Liver (tissue), 9 donors: Measurements from ENCODE around the gene NUDT16L1. TPM values are rescaled to one million over a fixed set of nuclear protein-coding genes. Genes with fewer than 3 reads are reported as not detected.

Experiments used
- DNase-seq: peaks from one replicate; pipeline ENCODE4 v3.0.0-alpha.2; 2017; ENCODE audit warnings: low spot score
- H3K27ac ChIP-seq, 2 donors: one replicate each; pipeline ENCODE4 v1.7.0; 2013; ENCODE audit warnings: inconsistent platforms in 2 of 2, low read length in 2 of 2, control low read depth in 1 of 2, low read depth in 1 of 2, mild to moderate bottlenecking in 1 of 2
- H3K27me3 ChIP-seq, 4 donors: one replicate each; pipeline versions ENCODE4 v1.6.1 to v1.7.0; 2013; ENCODE audit warnings: low read length in 3 of 4, inconsistent platforms in 1 of 4, mild to moderate bottlenecking in 1 of 4, moderate library complexity in 1 of 4; ENCODE audit not compliant: control insufficient read depth in 4 of 4, insufficient read depth in 4 of 4
- H3K36me3 ChIP-seq, 4 donors: one replicate each; pipeline versions ENCODE4 v1.6.1 to v1.7.0; 2013; ENCODE audit warnings: low read length in 3 of 4, mild to moderate bottlenecking in 3 of 4, low read depth in 1 of 4, moderate library complexity in 1 of 4; ENCODE audit not compliant: control insufficient read depth in 4 of 4, insufficient read depth in 3 of 4
- H3K4me1 ChIP-seq, 4 donors: one replicate each; pipeline versions ENCODE4 v1.6.1 to v1.7.0; 2013; ENCODE audit warnings: low read length in 3 of 4, mild to moderate bottlenecking in 3 of 4, moderate library complexity in 1 of 4; ENCODE audit not compliant: control insufficient read depth in 4 of 4, insufficient read depth in 4 of 4
- H3K4me3 ChIP-seq, 3 donors: one replicate each; pipeline versions ENCODE4 v1.6.1 to v1.7.0; 2013; ENCODE audit warnings: low read length in 3 of 3, control low read depth in 1 of 3, low read depth in 1 of 3, mild to moderate bottlenecking in 1 of 3
- H3K9ac ChIP-seq, 2 donors: one replicate each; pipeline ENCODE4 v1.7.0; 2013; ENCODE audit warnings: low read length in 2 of 2, mild to moderate bottlenecking in 2 of 2, moderate library complexity in 2 of 2, control low read depth in 1 of 2, low read depth in 1 of 2
- H3K9me3 ChIP-seq, 4 donors: one replicate each; pipeline versions ENCODE4 v1.6.1 to v1.7.0; 2013; ENCODE audit warnings: low read length in 3 of 4; ENCODE audit not compliant: control insufficient read depth in 4 of 4
- ATF3 ChIP-seq: IDR thresholded peaks from 2 replicates; pipeline ENCODE4 v1.6.1; 2016; ENCODE audit warnings: antibody characterized with exemption
- FOXA1 ChIP-seq: IDR thresholded peaks from 2 replicates; pipeline ENCODE4 v1.6.1; 2016; ENCODE audit warnings: antibody characterized with exemption
- GABPA ChIP-seq, 2 donors: IDR thresholded peaks in 1 of 2; conservative IDR thresholded peaks in 1 of 2; 2 replicates each; pipeline ENCODE4 v1.6.1; 2016; ENCODE audit warnings: antibody characterized with exemption in 2 of 2, mild to moderate bottlenecking in 1 of 2, moderate library complexity in 1 of 2
- HNF4A ChIP-seq, 2 donors: conservative IDR thresholded peaks; 2 replicates each; pipeline ENCODE4 v1.6.1; 2016; ENCODE audit warnings: antibody characterized with exemption in 2 of 2, mild to moderate bottlenecking in 2 of 2
- HNF4G ChIP-seq: IDR thresholded peaks from 2 replicates; pipeline ENCODE4 v1.6.1; 2016; ENCODE audit warnings: antibody characterized with exemption
- MAX ChIP-seq: IDR thresholded peaks from 2 replicates; pipeline ENCODE4 v1.6.1; 2016; ENCODE audit warnings: antibody characterized with exemption
- RAD21 ChIP-seq, 2 donors: IDR thresholded peaks; 2 replicates each; pipeline ENCODE4 v1.6.1; 2016; ENCODE audit warnings: antibody characterized with exemption in 2 of 2, mild to moderate bottlenecking in 2 of 2
- REST ChIP-seq: IDR thresholded peaks from 2 replicates; pipeline ENCODE4 v1.6.1; 2016; ENCODE audit warnings: antibody characterized with exemption, mild to moderate bottlenecking
- RXRA ChIP-seq, 2 donors: IDR thresholded peaks; 2 replicates each; pipeline ENCODE4 v1.6.1; 2017 to 2018; ENCODE audit warnings: antibody characterized with exemption in 2 of 2, mild to moderate bottlenecking in 1 of 2
- SP1 ChIP-seq: IDR thresholded peaks from 2 replicates; pipeline ENCODE4 v1.6.1; 2018; ENCODE audit warnings: antibody characterized with exemption, mild to moderate bottlenecking
- TAF1 ChIP-seq: conservative IDR thresholded peaks from 2 replicates; pipeline ENCODE4 v1.6.1; 2016; ENCODE audit warnings: antibody characterized with exemption, mild to moderate bottlenecking
- WGBS: extraction: QIAGEN DNeasy Blood & Tissue Kit; methylation state at CpG from one replicate; pipeline ENCODE4 v1.1.7; 2013; 5-methylcytosine and 5-hydroxymethylcytosine counted together
- polyA plus RNA-seq, 2 donors: library from polyadenylated mRNA; stranded (reverse) in 1 of 2; unstranded in 1 of 2; fragments of 200-250 nt in 1 of 2; fragments of >200 nt in 1 of 2; fragmentation: Nextera tagmentation in 1 of 2; extraction: Ambion mirVana in 1 of 2; gene quantifications; one replicate each; pipeline versions ENCODE4 v1.2.1 to v1.2.3, GENCODE V29; 2013 to 2015
- total RNA-seq, 2 donors: library from RNA; depleted of rRNA; stranded (reverse); fragments of >200 nt; gene quantifications; one replicate each; pipeline ENCODE4 v1.2.3, GENCODE V29; 2014
- TF ChIP-seq, protein P1 (sequence below): fragments of 150-350 bp; IDR thresholded peaks from 2 replicates; pipeline ENCODE4 v1.5.1; 2017; ENCODE audit warnings: improper control_type of control experiment, low read depth, low read length; ENCODE audit not compliant: missing input control
- donor health status: healthy.
- donor health status: healthy.
- donor health status: healthy.
- donor health status: healthy.
- donor health status: healthy.

NUDT16L1 gene
- total and polyA plus RNA-seq, 4 donors, result 22.4 to 43.4 (median 36.3) TPM

DNA sequence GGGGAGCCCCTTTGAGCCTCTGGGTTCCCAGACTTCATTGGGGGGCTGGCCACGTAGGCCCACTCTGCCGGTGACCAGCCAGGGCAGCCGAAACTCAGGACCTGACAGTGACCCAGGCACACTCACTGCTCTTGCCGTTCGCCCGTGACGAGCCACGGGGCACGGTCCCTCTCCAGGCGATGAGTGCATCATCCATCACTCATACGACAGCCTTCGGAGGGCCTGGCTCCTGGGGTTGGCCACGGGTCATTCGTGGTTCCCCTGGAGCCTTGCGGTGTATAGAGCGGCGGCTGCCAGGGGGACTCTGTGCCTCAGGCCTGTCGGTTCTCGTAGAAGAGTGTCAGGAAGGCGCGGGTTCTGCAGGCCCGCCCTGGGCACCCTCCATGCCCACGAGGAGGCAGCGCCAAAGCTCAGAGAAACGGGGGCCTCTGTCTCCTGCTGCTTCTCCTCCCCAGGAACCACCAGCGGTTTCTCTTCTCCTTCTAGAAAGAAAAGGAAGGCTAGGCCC is 11.2 kb upstream of the NUDT16L1 start:
- Histone ChIP-seq H3K4me3 (no peak overlapping the region), H3K4me1 (peaks cover 16 to 95% (median 78%) of the 10 kb centered on the region in 4 donors), H3K27ac (peak overlapping the region; percentile 91 to 98), H3K36me3 (peaks cover 0 to 9% (median 6%) of the 10 kb centered on the region in 4 donors), H3K9me3 (no peaks in the 10 kb centered on the region), H3K9ac (no peak overlapping the region), H3K27me3 (no peaks in the 10 kb centered on the region)
- DNase-seq, result no peak
- no peak for TF ChIP-seq TAF1
- TF ChIP-seq REST, result no peak
- TF ChIP-seq HNF4G, result no peak
- TF ChIP-seq SP1, result no peak
- no peak for TF ChIP-seq MAX
- no peak for TF ChIP-seq ATF3
- 87% methylated on average over 26 of the region's 26 CpGs for WGBS

DNA sequence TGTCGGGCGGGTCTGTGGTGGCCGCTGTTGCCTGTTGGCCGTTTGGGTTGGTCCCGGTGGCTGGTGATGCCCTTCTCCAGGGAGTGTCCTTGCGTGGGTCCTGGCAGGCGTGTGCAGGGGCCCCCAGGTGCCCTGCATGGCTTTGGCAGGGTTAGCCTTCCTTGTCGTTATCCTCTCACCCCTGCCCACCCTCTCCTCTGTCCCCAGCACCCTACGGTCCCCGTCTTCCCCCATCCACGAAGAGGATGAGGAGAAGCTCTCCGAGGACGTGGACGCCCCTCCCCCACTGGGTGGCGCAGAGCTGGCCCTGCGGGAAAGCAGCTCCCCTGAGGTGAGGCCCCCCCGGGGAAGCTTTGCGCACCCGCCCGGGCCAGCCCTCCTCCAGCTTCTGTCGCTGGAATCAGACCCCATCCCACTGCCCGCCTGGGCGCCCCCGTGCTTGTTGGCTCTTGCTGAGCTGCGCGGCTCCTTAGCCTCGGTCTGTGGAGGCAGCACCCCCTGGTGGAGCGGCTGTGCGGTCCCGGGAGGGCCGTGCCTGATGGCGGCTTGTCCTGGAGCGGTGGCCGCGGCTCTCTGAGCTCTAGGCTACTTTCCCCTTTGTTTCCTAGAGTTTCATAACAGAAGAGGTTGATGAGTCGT is 10.6 kb upstream of the NUDT16L1 start:
- peak; percentile 61 for DNase-seq
- Histone ChIP-seq H3K4me3 (no peak overlapping the region), H3K36me3 (peaks cover 0 to 9% (median 6%) of the 10 kb centered on the region in 4 donors), H3K27ac (peak overlapping the region; percentile 88 to 98), H3K4me1 (peaks cover 16 to 95% (median 79%) of the 10 kb centered on the region in 4 donors), H3K9ac (no peak overlapping the region), H3K27me3 (no peaks in the 10 kb centered on the region), H3K9me3 (no peaks in the 10 kb centered on the region)
- TF ChIP-seq, protein P1, sequence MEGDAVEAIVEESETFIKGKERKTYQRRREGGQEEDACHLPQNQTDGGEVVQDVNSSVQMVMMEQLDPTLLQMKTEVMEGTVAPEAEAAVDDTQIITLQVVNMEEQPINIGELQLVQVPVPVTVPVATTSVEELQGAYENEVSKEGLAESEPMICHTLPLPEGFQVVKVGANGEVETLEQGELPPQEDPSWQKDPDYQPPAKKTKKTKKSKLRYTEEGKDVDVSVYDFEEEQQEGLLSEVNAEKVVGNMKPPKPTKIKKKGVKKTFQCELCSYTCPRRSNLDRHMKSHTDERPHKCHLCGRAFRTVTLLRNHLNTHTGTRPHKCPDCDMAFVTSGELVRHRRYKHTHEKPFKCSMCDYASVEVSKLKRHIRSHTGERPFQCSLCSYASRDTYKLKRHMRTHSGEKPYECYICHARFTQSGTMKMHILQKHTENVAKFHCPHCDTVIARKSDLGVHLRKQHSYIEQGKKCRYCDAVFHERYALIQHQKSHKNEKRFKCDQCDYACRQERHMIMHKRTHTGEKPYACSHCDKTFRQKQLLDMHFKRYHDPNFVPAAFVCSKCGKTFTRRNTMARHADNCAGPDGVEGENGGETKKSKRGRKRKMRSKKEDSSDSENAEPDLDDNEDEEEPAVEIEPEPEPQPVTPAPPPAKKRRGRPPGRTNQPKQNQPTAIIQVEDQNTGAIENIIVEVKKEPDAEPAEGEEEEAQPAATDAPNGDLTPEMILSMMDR, result peak; percentile 48
- TF ChIP-seq RAD21 (IDR thresholded peaks at IDR 0.05) (peak; percentile 72 to 77), HNF4G (no peak)
- 58% methylated on average over 36 of the region's 36 CpGs for WGBS

GRCh38 chr16:4683255-4684057 is 9.9 kb upstream of the NUDT16L1 start:
- Histone ChIP-seq H3K4me3 (no peak overlapping the region), H3K9me3 (no peaks in the 10 kb centered on the region), H3K27ac (peak overlapping the region; percentile 88 to 98), H3K27me3 (no peaks in the 10 kb centered on the region), H3K9ac (peak overlapping the region; percentile 12 to 13), H3K4me1 (peaks cover 17 to 95% (median 78%) of the 10 kb centered on the region in 4 donors), H3K36me3 (peaks cover 0 to 9% (median 3%) of the 10 kb centered on the region in 4 donors)
- WGBS, result 52% methylated on average over 17 of the region's 17 CpGs
- TF ChIP-seq HNF4G (no peak), TAF1 (no peak), RXRA (IDR thresholded peaks at IDR 0.05) (peak in 1 of 2 donors; percentile 55), FOXA1 (no peak), GABPA (IDR thresholded peaks at IDR 0.05 in 1 of 2, conservative IDR thresholded peaks at IDR 0.05 in 1 of 2) (no peak), REST (no peak), HNF4A (conservative IDR thresholded peaks at IDR 0.05) (peak; percentile 11 to 15)
- no peak for DNase-seq
